ENCODE results near the gene ATP9B. TPM values are rescaled to one million over a fixed set of nuclear protein-coding genes. Genes with fewer than 3 reads are reported as not detected.

ATP9B gene
- total RNA-seq, 1 donor from 2014 or later = 52.0 TPM

DNA sequence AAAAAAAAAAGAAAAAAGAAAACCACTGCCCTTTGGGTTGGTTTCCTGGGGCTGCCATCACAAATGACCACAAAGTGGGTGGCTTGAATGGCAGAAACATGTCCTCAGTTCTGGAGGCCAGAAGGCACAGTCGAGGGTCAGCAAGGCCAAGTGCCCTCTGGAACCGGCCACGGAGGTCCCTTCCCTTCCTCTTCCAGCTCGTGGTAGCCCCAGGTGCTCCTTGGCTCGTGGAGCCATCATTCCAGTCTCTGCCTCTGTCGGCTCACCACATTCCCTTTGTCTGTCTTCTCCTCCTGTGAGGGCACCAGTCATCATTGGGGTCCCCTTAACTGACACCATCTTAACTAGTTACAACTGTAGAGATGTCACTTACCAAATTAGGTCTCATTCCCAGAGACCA lies 318.0 kb downstream of the ATP9B start:
- no peaks in the 10 kb centered on the region for H3K36me3 Mint-ChIP-seq
- H3K9me3 Mint-ChIP-seq = no peaks in the 10 kb centered on the region
- peaks cover 49% of the 10 kb centered on the region for H3K27me3 Mint-ChIP-seq (ENCODE audit: low read depth)
- no peak overlapping the region for H3K4me3 Mint-ChIP-seq
- no peak for TF ChIP-seq CTCF (IDR thresholded peaks at IDR 0.05; ENCODE audit: unreplicated experiment)
- peaks cover 3% of the 10 kb centered on the region for H3K4me1 Mint-ChIP-seq
- no peak overlapping the region for H3K27ac Mint-ChIP-seq
- DNase-seq (ENCODE audit: low spot score in 2 of 2, unreplicated experiment in 2 of 2) = no peak

GRCh38 chr18:79387615-79388014 lies 318.4 kb downstream of the ATP9B start:
- peaks cover 53% of the 10 kb centered on the region for H3K27me3 Mint-ChIP-seq (ENCODE audit: low read depth)
- peaks cover 3% of the 10 kb centered on the region for H3K4me1 Mint-ChIP-seq
- TF ChIP-seq CTCF (IDR thresholded peaks at IDR 0.05; ENCODE audit: unreplicated experiment) = no peak
- no peaks in the 10 kb centered on the region for H3K36me3 Mint-ChIP-seq
- H3K4me3 Mint-ChIP-seq = no peak overlapping the region
- DNase-seq (ENCODE audit: low spot score in 2 of 2, unreplicated experiment in 2 of 2) = no peak
- no peak overlapping the region for H3K27ac Mint-ChIP-seq
- no peaks in the 10 kb centered on the region for H3K9me3 Mint-ChIP-seq

DNA sequence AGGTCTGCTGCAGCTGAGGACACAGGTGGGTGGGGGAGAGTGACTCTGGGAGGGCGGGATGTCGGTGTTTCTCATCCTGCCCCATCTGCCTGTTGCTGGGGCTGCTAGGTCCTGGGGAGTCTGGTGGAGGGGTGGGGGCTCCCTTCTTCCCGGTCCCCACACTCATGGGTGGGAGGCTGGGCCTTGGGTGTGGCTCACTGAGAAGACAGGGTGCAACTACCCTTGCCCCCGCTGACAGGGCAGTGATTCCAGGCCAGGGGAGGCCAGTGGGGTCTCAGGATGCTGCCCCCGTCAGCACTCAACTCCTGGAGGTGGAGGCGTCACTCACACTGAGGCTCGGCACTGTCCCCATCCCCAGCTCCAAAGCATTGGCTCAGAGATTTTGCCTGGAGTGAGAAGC lies 318.8 kb downstream of the ATP9B start:
- peaks cover 57% of the 10 kb centered on the region for H3K27me3 Mint-ChIP-seq (ENCODE audit: low read depth)
- no peak for TF ChIP-seq CTCF (IDR thresholded peaks at IDR 0.05; ENCODE audit: unreplicated experiment)
- H3K36me3 Mint-ChIP-seq = no peaks in the 10 kb centered on the region
- no peak overlapping the region for H3K27ac Mint-ChIP-seq
- DNase-seq (ENCODE audit: low spot score in 2 of 2, unreplicated experiment in 2 of 2) = no peak
- no peaks in the 10 kb centered on the region for H3K9me3 Mint-ChIP-seq
- H3K4me3 Mint-ChIP-seq = no peak overlapping the region
- H3K4me1 Mint-ChIP-seq = peaks cover 5% of the 10 kb centered on the region

DNA sequence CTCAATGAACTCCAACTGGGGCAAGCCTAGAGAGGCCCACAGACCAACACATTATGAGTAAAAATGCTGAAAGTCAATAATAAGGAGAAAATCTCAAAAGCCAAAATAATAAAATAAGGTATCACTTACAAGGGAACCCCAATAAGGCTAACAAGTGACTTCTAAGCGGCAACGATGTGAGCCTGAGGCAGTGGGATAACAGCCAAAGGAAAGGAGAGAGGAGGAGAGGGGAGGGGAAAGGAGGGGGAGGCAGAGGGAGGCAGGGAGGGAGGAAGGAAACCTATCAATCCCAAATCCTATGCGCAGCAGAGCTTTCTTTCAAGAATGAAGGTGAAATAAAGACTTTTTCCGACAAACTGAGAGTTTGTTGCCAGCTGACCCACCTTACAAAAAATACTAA lies 320.5 kb downstream of the ATP9B start:
- Mint-ChIP-seq H3K9me3 (no peaks in the 10 kb centered on the region), H3K4me1 (peaks cover 11% of the 10 kb centered on the region), H3K27me3 (ENCODE audit: low read depth) (peaks cover 63% of the 10 kb centered on the region), H3K27ac (no peak overlapping the region), H3K4me3 (no peak overlapping the region), H3K36me3 (no peaks in the 10 kb centered on the region)
- DNase-seq (ENCODE audit: low spot score in 2 of 2, unreplicated experiment in 2 of 2) = no peak
- no peak for TF ChIP-seq CTCF (IDR thresholded peaks at IDR 0.05; ENCODE audit: unreplicated experiment)

DNA sequence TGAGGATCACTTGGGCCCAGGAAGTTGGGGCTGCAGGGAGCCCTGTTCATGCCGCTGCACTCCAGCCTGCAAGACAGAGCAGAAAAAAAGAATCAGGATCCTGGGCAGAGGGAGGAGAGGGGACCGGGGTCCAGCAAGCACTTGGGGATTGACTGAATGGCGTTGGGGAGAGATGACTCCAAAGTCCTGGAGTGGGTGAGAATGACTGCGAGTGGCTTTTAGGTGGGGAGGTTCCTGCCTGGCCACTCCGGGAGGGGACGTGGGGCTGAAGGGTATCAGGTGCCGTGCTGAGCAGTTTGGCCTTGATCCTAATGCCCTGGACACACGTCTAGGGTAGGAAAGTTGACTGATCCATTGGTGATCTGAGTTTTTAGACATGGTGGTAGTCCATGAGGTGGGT lies 323.0 kb downstream of the ATP9B start:
- no peak overlapping the region for H3K4me3 Mint-ChIP-seq
- DNase-seq (ENCODE audit: low spot score in 2 of 2, unreplicated experiment in 2 of 2) = no peak
- TF ChIP-seq CTCF (IDR thresholded peaks at IDR 0.05; ENCODE audit: unreplicated experiment) = no peak
- H3K27me3 Mint-ChIP-seq (ENCODE audit: low read depth) = peaks cover 79% of the 10 kb centered on the region
- H3K9me3 Mint-ChIP-seq = no peaks in the 10 kb centered on the region
- H3K27ac Mint-ChIP-seq = no peak overlapping the region
- peaks cover 14% of the 10 kb centered on the region for H3K4me1 Mint-ChIP-seq
- H3K36me3 Mint-ChIP-seq = no peaks in the 10 kb centered on the region

GRCh38 chr18:79393181-79393634 lies 324.0 kb downstream of the ATP9B start:
- TF ChIP-seq CTCF (IDR thresholded peaks at IDR 0.05; ENCODE audit: unreplicated experiment) = no peak
- Mint-ChIP-seq H3K27me3 (ENCODE audit: low read depth) (peaks cover 80% of the 10 kb centered on the region), H3K4me3 (peak overlapping the region; percentile 64), H3K27ac (peak overlapping the region; percentile 93), H3K9me3 (no peaks in the 10 kb centered on the region), H3K4me1 (peaks cover 14% of the 10 kb centered on the region), H3K36me3 (no peaks in the 10 kb centered on the region)
- no peak for DNase-seq (ENCODE audit: low spot score in 2 of 2, unreplicated experiment in 2 of 2)
